Left lung (tissue), 10 donors: ENCODE results near the gene AP4M1. TPM values are rescaled to one million over a fixed set of nuclear protein-coding genes. Genes with fewer than 3 reads are reported as not detected.

ENCODE experiments used
- ATAC-seq: fragments of 200-7000 bp; cut with Tn5 transposase; one replicate; pipeline ENCODE4 v1.9.1; 2020; ENCODE audit warnings: moderate library complexity
- DNase-seq, 4 donors: peaks; one replicate each; pipeline ENCODE4 v3.0.0-alpha.2; 2013 to 2020
- H3K27ac ChIP-seq, 2 donors: fragments of 200-600 bp; sonication (generic) in 1 of 2; one replicate each; pipeline versions ENCODE4 v1.5.0 to v1.8.0; 2020 to 2021
- H3K27me3 ChIP-seq, 2 donors: fragments of 200-600 bp; sonication (generic) in 1 of 2; one replicate each; pipeline versions ENCODE4 v1.5.0 to v1.8.0; 2020 to 2021
- H3K36me3 ChIP-seq, 2 donors: fragments of 200-600 bp; sonication (generic) in 1 of 2; one replicate each; pipeline versions ENCODE4 v1.5.0 to v1.8.0; 2020 to 2021
- H3K4me1 ChIP-seq, 2 donors: fragments of 200-600 bp; one replicate each; pipeline ENCODE4 v1.8.0; 2021
- H3K4me3 ChIP-seq, 2 donors: fragments of 200-600 bp; sonication (generic) in 1 of 2; one replicate each; pipeline versions ENCODE4 v1.5.0 to v1.8.0; 2020 to 2021; ENCODE audit warnings: mild to moderate bottlenecking in 1 of 2
- H3K9me3 ChIP-seq, 2 donors: fragments of 200-600 bp; sonication (generic) in 1 of 2; one replicate each; pipeline versions ENCODE4 v1.5.0 to v1.8.0; 2020 to 2021
- intact Hi-C, 2 donors: fragments of 100-400 bp; cut with DNase I; formaldehyde crosslinking; loops; one replicate each; pipeline versions ENCODE4 v1.11.2 to v1.14.2; 2022
- polyA plus RNA-seq, 6 donors: library from polyadenylated mRNA; unstranded; fragments of 120-200 nt; gene quantifications; one replicate each; pipeline ENCODE4 v1.2.1, GENCODE V29; 2013; ENCODE audit not compliant: insufficient read length in 6 of 6
- total RNA-seq, 2 donors: library from RNA; stranded (reverse); fragmentation: NEBNext Ultra II Directional; extraction: Animal tissue kit (Norgen Biotek cat#: 25700); gene quantifications; one replicate each; pipeline ENCODE4 v1.2.1, GENCODE V29; 2021
- TF ChIP-seq, protein P1 (sequence below), 2 donors: fragments of 200-600 bp; sonication (generic) in 1 of 2; IDR thresholded peaks; one replicate each; pipeline versions ENCODE4 v1.5.0 to v1.8.0; 2021; ENCODE audit warnings: antibody characterized with exemption in 2 of 2
- donor health status: DM: no; HTN: yes; CAD: no.
- donor health status: DM: no; HTN: no; CAD: no.

AP4M1 gene
- total and polyA plus RNA-seq, 8 donors = 16.7 to 40.2 (median 37.5) TPM

DNA sequence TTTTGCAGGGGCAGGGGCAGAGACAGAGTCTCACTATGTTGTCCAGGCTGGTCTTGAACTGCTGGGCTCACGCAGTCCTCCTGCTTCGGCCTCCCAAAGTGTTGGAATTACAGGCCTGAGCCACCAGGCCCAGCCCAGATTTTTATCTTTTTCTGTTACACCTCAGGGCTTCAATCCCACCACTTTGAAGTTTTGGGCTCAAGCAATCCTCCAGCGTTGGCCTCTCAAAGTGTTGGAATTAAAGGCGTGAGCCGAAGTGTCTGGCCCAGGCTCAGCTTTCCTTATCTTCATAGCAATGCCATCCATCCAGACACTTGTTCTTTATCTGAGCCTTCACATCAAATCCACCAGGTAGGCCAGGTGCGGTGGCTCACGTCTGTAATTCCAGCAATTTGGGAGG lies 13.6 kb downstream of the AP4M1 start:
- Histone ChIP-seq H3K27ac (no peak overlapping the region), H3K27me3 (no peaks in the 10 kb centered on the region), H3K4me3 (no peak overlapping the region), H3K9me3 (no peaks in the 10 kb centered on the region), H3K4me1 (peaks cover 7 to 14% of the 10 kb centered on the region in 2 donors), H3K36me3 (peaks cover 0 to 43% of the 10 kb centered on the region in 2 donors)
- ATAC-seq = no peak
- TF ChIP-seq, protein P1, sequence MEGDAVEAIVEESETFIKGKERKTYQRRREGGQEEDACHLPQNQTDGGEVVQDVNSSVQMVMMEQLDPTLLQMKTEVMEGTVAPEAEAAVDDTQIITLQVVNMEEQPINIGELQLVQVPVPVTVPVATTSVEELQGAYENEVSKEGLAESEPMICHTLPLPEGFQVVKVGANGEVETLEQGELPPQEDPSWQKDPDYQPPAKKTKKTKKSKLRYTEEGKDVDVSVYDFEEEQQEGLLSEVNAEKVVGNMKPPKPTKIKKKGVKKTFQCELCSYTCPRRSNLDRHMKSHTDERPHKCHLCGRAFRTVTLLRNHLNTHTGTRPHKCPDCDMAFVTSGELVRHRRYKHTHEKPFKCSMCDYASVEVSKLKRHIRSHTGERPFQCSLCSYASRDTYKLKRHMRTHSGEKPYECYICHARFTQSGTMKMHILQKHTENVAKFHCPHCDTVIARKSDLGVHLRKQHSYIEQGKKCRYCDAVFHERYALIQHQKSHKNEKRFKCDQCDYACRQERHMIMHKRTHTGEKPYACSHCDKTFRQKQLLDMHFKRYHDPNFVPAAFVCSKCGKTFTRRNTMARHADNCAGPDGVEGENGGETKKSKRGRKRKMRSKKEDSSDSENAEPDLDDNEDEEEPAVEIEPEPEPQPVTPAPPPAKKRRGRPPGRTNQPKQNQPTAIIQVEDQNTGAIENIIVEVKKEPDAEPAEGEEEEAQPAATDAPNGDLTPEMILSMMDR (IDR thresholded peaks at IDR 0.05) = no peak
- intact Hi-C loops = no loop called here
- DNase-seq = no peak

- DNase-seq (no peak), ATAC-seq (no peak)
- Histone ChIP-seq H3K4me1 (peaks cover 14 to 21% of the 10 kb centered on the region in 2 donors), H3K9me3 (no peaks in the 10 kb centered on the region), H3K27ac (peak overlapping the region in 1 of 2 donors; percentile 88), H3K36me3 (peaks cover 0 to 8% of the 10 kb centered on the region in 2 donors), H3K4me3 (peak overlapping the region; percentile 83 to 89), H3K27me3 (no peaks in the 10 kb centered on the region)
- TF ChIP-seq, protein P1 (IDR thresholded peaks at IDR 0.05) = no peak
- intact Hi-C loops = no loop called here
Measured at GRCh38 chr7:100118388-100119071, 17.1 kb downstream of the AP4M1 start.

- H3K4me1 ChIP-seq = peaks cover 14 to 21% of the 10 kb centered on the region in 2 donors
- ATAC-seq = peak; percentile 96
- H3K27me3 ChIP-seq = no peaks in the 10 kb centered on the region
- H3K4me3 ChIP-seq = peak within 1 kb of the TSS; percentile 83 to 89
- H3K9me3 ChIP-seq = no peaks in the 10 kb centered on the region
- TF ChIP-seq, protein P1 (IDR thresholded peaks at IDR 0.05) = peak in 1 of 2 donors; percentile 8
- peak; percentile 95 to 98 (median 97) for DNase-seq
- H3K36me3 ChIP-seq = no peaks in the 10 kb centered on the region
- peak within 1 kb of the TSS; percentile 84 to 88 for H3K27ac ChIP-seq
- intact Hi-C loops = no loop called here
Measured at GRCh38 chr7:100119072-100119969, 17.9 kb downstream of the AP4M1 start, which contains the start of the genes CNPY4 and TAF6. TSS of gene CNPY4 (plus strand) at chr7:100119634. CDS start at chr7:100119745, 111 bp downstream. TSS of gene TAF6 (minus strand) at chr7:100119358. CDS start at chr7:100114209, 5,149 bp downstream.

DNA sequence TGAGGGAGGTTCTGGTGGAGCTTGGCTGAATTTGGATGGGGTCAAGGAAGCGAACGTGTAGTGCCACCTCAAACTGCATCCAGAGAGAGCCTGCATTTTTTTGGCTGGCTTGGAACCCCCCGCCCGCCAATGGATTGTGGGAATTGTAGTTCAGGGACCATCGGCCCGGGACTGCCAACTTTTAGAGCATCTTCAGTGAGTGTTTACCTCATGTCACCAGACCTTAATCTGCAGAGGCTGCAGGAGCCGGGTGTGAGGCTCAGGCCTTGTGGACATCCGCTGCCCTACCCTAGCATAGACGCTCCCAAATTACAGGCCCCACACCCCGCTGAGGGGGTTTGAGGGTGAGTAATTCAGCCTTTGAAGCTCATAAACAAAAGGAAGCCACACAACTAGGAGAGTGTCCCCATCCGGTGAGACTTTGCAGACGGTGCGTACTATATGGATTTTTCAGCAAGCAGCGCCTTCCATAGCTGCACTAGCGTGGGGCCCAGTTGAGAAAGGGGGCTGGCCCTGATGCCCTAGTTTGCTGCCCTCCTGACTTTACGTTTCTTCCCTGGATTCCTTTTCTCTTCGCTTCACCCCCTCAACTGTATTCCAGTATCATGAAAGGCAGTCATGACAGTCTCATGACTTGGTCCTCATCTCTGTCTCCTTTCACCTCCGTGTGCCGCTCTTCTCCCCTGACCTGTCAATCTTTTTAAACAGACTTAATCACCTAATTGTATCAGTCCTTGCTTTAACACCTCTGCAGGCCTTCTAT lies 18.7 kb downstream of the AP4M1 start:
- peak overlapping the region; percentile 84 to 88 for H3K27ac ChIP-seq
- H3K27me3 ChIP-seq = no peaks in the 10 kb centered on the region
- DNase-seq = peak in 2 of 4 donors; percentile 52 to 65
- intact Hi-C loops = no loop called here
- ATAC-seq = peak; percentile 70
- no peaks in the 10 kb centered on the region for H3K36me3 ChIP-seq
- TF ChIP-seq, protein P1 (IDR thresholded peaks at IDR 0.05) = no peak
- peak overlapping the region; percentile 83 to 89 for H3K4me3 ChIP-seq
- H3K9me3 ChIP-seq = no peaks in the 10 kb centered on the region
- H3K4me1 ChIP-seq = peaks cover 14 to 29% of the 10 kb centered on the region in 2 donors
